Mucosa of descending colon (tissue), 3 donors: ENCODE results near the gene GPX6. TPM values are rescaled to one million over a fixed set of nuclear protein-coding genes. Genes with fewer than 3 reads are reported as not detected.

Experiments
- ATAC-seq: fragments of 200-7000 bp; cut with Tn5 transposase; one replicate; pipeline ENCODE4 v1.9.1; 2020; ENCODE audit warnings: mild to moderate bottlenecking, moderate library complexity
- DNase-seq, 3 donors: peaks; one replicate each; pipeline ENCODE4 v3.0.0-alpha.2; 2020
- H3K36me3 ChIP-seq: fragments of 200-600 bp; one replicate; pipeline ENCODE4 v1.8.0; 2021; ENCODE audit warnings: low read depth, mild to moderate bottlenecking
- H3K4me1 ChIP-seq: fragments of 200-600 bp; one replicate; pipeline ENCODE4 v1.8.0; 2021; ENCODE audit warnings: low read depth, mild to moderate bottlenecking
- H3K4me3 ChIP-seq: fragments of 200-600 bp; one replicate; pipeline ENCODE4 v1.8.0; 2021; ENCODE audit warnings: mild to moderate bottlenecking
- H3K9me3 ChIP-seq: fragments of 200-600 bp; one replicate; pipeline ENCODE4 v1.8.0; 2021; ENCODE audit warnings: mild to moderate bottlenecking
- intact Hi-C, 2 donors: fragments of 100-400 bp; cut with DNase I in 1 of 2; cut with micrococcal nuclease in 1 of 2; formaldehyde crosslinking; loops; one replicate each; pipeline versions ENCODE4 v1.11.0 to v1.11.1; 2022; cut with DNase I, micrococcal nuclease
- total RNA-seq, 3 donors: library from RNA; stranded (reverse); fragmentation: NEBNext Ultra II Directional in 2 of 3; extraction: Animal tissue kit (Norgen Biotek cat#: 25700) in 2 of 3; gene quantifications; one replicate each; pipeline versions ENCODE4 v1.2.1 to v1.2.4, GENCODE V29; 2021 to 2023
- TF ChIP-seq, protein P1 (sequence below): fragments of 200-600 bp; IDR thresholded peaks from one replicate; pipeline ENCODE4 v1.8.0; 2022; ENCODE audit warnings: antibody characterized with exemption, mild to moderate bottlenecking
- donor health status: DM: no; HTN: no; CAD: no; lungs with moderate emphysema.
- donor health status: DM: no; HTN: no; CAD: no.
- donor health status: DM: no; HTN: yes; CAD: no.

The GPX6 gene
- total RNA-seq, 3 donors from 2014 or later: not detected

- no peaks in the 10 kb centered on the region for H3K4me1 ChIP-seq
- no peaks in the 10 kb centered on the region for H3K36me3 ChIP-seq
- intact Hi-C loops: no loop called here
- ATAC-seq (no peak), DNase-seq (no peak)
- TF ChIP-seq, protein P1, sequence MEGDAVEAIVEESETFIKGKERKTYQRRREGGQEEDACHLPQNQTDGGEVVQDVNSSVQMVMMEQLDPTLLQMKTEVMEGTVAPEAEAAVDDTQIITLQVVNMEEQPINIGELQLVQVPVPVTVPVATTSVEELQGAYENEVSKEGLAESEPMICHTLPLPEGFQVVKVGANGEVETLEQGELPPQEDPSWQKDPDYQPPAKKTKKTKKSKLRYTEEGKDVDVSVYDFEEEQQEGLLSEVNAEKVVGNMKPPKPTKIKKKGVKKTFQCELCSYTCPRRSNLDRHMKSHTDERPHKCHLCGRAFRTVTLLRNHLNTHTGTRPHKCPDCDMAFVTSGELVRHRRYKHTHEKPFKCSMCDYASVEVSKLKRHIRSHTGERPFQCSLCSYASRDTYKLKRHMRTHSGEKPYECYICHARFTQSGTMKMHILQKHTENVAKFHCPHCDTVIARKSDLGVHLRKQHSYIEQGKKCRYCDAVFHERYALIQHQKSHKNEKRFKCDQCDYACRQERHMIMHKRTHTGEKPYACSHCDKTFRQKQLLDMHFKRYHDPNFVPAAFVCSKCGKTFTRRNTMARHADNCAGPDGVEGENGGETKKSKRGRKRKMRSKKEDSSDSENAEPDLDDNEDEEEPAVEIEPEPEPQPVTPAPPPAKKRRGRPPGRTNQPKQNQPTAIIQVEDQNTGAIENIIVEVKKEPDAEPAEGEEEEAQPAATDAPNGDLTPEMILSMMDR: no peak
- no peaks in the 10 kb centered on the region for H3K9me3 ChIP-seq
- H3K4me3 ChIP-seq: no peak overlapping the region
Observed at GRCh38 chr6:28490205-28490890, 25.2 kb downstream of the GPX6 start.

GRCh38 chr6:28489366-28490204 lies 26.0 kb downstream of the GPX6 start:
- ATAC-seq (peak; percentile 47), DNase-seq (peak in 1 of 3 donors; percentile 41)
- intact Hi-C loops: no loop called here
- TF ChIP-seq, protein P1: no peak
- H3K4me1 ChIP-seq: no peaks in the 10 kb centered on the region
- no peak overlapping the region for H3K4me3 ChIP-seq
- H3K36me3 ChIP-seq: no peaks in the 10 kb centered on the region
- no peaks in the 10 kb centered on the region for H3K9me3 ChIP-seq

- no peaks in the 10 kb centered on the region for H3K4me1 ChIP-seq
- TF ChIP-seq, protein P1: no peak
- no peak overlapping the region for H3K4me3 ChIP-seq
- no peaks in the 10 kb centered on the region for H3K9me3 ChIP-seq
- no peak for ATAC-seq
- intact Hi-C loops: no loop called here
- DNase-seq: no peak
- no peaks in the 10 kb centered on the region for H3K36me3 ChIP-seq
Observed at GRCh38 chr6:28488916-28489365, 26.7 kb downstream of the GPX6 start.

GRCh38 chr6:28486988-28487742 lies 28.4 kb downstream of the GPX6 start:
- Histone ChIP-seq H3K36me3 (no peaks in the 10 kb centered on the region), H3K4me3 (no peak overlapping the region), H3K4me1 (no peaks in the 10 kb centered on the region), H3K9me3 (no peaks in the 10 kb centered on the region)
- ATAC-seq: no peak
- TF ChIP-seq, protein P1: no peak
- no peak for DNase-seq
- intact Hi-C loops: no loop called here

- no peak overlapping the region for H3K4me3 ChIP-seq
- no peak for ATAC-seq
- no peak for DNase-seq
- H3K9me3 ChIP-seq: no peaks in the 10 kb centered on the region
- no peaks in the 10 kb centered on the region for H3K36me3 ChIP-seq
- no peaks in the 10 kb centered on the region for H3K4me1 ChIP-seq
- TF ChIP-seq, protein P1: no peak
- intact Hi-C loops: no loop called here
Observed at GRCh38 chr6:28486533-28486932, 29.1 kb downstream of the GPX6 start.
